Measurements from ENCODE around the gene PHF21A. TPM values are rescaled to one million over a fixed set of nuclear protein-coding genes. Genes with fewer than 3 reads are reported as not detected.

PHF21A gene
- total RNA-seq, 1 donor from 2014 or later: 71.1 TPM

DNA sequence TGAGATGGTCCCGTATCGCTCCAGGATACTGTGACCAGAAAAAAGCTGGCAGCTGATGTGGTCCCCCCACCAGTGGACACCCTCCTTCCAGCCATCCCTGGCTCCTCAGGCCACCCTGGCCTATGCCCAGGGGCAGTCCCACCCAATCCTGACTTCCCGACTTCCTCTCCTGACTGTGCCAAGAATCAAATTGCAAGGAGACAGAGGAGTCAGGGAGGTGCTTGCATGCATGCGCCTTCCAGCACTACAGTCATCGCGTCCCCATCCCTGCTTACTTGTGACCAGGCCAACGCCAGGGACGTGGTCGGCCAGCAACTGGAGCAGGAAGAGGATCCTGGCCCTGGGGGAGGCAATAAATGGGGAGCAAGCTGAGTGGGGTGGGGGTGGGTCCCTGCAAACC lies 210.6 kb downstream of the PHF21A start:
- Mint-ChIP-seq H3K27me3 (ENCODE audit: unreplicated experiment) (peaks cover 16% of the 10 kb centered on the region), H3K9me3 (ENCODE audit: unreplicated experiment) (peaks cover 12% of the 10 kb centered on the region), H3K4me1 (ENCODE audit: low read depth, unreplicated experiment) (peaks cover 7% of the 10 kb centered on the region), H3K4me3 (ENCODE audit: unreplicated experiment) (no peak overlapping the region), H3K27ac (ENCODE audit: unreplicated experiment) (peak overlapping the region; percentile 33), H3K36me3 (ENCODE audit: unreplicated experiment) (peaks cover 5% of the 10 kb centered on the region)
- TF ChIP-seq CTCF (IDR thresholded peaks at IDR 0.05; ENCODE audit: partially characterized antibody, unreplicated experiment): no peak
- no peak for DNase-seq

- H3K36me3 Mint-ChIP-seq (ENCODE audit: unreplicated experiment): peaks cover 5% of the 10 kb centered on the region
- H3K4me1 Mint-ChIP-seq (ENCODE audit: low read depth, unreplicated experiment): peaks cover 7% of the 10 kb centered on the region
- no peak for DNase-seq
- H3K27ac Mint-ChIP-seq (ENCODE audit: unreplicated experiment): no peak overlapping the region
- peaks cover 12% of the 10 kb centered on the region for H3K9me3 Mint-ChIP-seq (ENCODE audit: unreplicated experiment)
- H3K4me3 Mint-ChIP-seq (ENCODE audit: unreplicated experiment): no peak overlapping the region
- peaks cover 16% of the 10 kb centered on the region for H3K27me3 Mint-ChIP-seq (ENCODE audit: unreplicated experiment)
- no peak for TF ChIP-seq CTCF (IDR thresholded peaks at IDR 0.05; ENCODE audit: partially characterized antibody, unreplicated experiment)
Measured at GRCh38 chr11:45909594-45910475, 211.4 kb downstream of the PHF21A start.

DNA sequence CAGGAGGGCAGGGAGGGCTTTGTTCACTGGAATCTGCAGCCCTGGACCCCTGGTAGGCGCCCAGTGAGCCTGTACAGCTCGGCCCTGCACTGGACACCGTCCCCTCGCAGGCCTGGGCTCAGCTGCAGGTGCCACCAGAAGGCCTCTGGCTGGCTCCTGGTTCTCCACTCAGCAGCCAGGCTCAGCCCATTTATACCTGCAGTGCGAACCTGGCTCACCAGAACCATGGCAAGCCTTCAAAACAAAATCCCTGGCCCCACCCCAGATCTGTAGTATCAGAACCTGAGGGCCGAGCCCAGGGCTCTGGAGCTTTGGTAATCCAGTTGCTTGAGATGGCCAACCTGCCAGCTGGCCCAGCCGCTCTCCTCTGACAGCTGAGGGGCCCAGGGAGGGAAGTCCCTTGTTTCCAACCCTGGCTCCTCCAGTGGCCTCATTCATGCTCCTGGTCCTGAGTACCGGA lies 213.3 kb downstream of the PHF21A start:
- H3K4me1 Mint-ChIP-seq (ENCODE audit: low read depth, unreplicated experiment): peaks cover 9% of the 10 kb centered on the region
- H3K9me3 Mint-ChIP-seq (ENCODE audit: unreplicated experiment): peaks cover 12% of the 10 kb centered on the region
- peak overlapping the region; percentile 85 for H3K27ac Mint-ChIP-seq (ENCODE audit: unreplicated experiment)
- no peak for DNase-seq
- H3K4me3 Mint-ChIP-seq (ENCODE audit: unreplicated experiment): no peak overlapping the region
- H3K36me3 Mint-ChIP-seq (ENCODE audit: unreplicated experiment): peaks cover 5% of the 10 kb centered on the region
- H3K27me3 Mint-ChIP-seq (ENCODE audit: unreplicated experiment): peaks cover 19% of the 10 kb centered on the region
- TF ChIP-seq CTCF (IDR thresholded peaks at IDR 0.05; ENCODE audit: partially characterized antibody, unreplicated experiment): no peak

- Mint-ChIP-seq H3K4me3 (ENCODE audit: unreplicated experiment) (peak within 1 kb of the TSS; percentile 12), H3K27ac (ENCODE audit: unreplicated experiment) (peak within 1 kb of the TSS; percentile 77)
- TF ChIP-seq CTCF (IDR thresholded peaks at IDR 0.05; ENCODE audit: partially characterized antibody, unreplicated experiment): no peak
Measured at GRCh38 chr11:45906965-45907611, 214.2 kb downstream of the PHF21A start, which contains the start of gene FREY1. FREY1 (minus strand) TSS chr11:45907271; CDS start chr11:45907245, 26 bp downstream.

More at GRCh38 chr11:45906965-45907611, 214.2 kb downstream of the PHF21A start, which contains the start of gene FREY1:
- H3K9me3 Mint-ChIP-seq (ENCODE audit: unreplicated experiment): peaks cover 12% of the 10 kb centered on the region
- peaks cover 9% of the 10 kb centered on the region for H3K4me1 Mint-ChIP-seq (ENCODE audit: low read depth, unreplicated experiment)
- no peak for DNase-seq
- peaks cover 20% of the 10 kb centered on the region for H3K27me3 Mint-ChIP-seq (ENCODE audit: unreplicated experiment)
- H3K36me3 Mint-ChIP-seq (ENCODE audit: unreplicated experiment): peaks cover 5% of the 10 kb centered on the region

All from glutamatergic neuron (in vitro differentiated cells).